Natural killer cell (primary cell): ENCODE measurements around the gene SELENOH. TPM values are rescaled to one million over a fixed set of nuclear protein-coding genes. Genes with fewer than 3 reads are reported as not detected.

Experiments used
- ATAC-seq, 3 donors: fragments of 150-1000 bp in 2 of 3; fragments of 200-7000 bp in 1 of 3; cut with Tn5 transposase; 1 replicate in 1 of 3; 2 replicates in 2 of 3; pipeline ENCODE4 v1.10.0; 2021; ENCODE audit warnings: mild to moderate bottlenecking in 2 of 3, moderate library complexity in 2 of 3
- DNase-seq, 2 donors: peaks; one replicate each; pipeline versions ENCODE4 v3.0.0 to v3.0.0-alpha.2; 2013 to 2021; ENCODE audit warnings: mixed read lengths in 1 of 2
- H3K27ac ChIP-seq: one replicate; pipeline ENCODE4 v1.5.1; 2013; ENCODE audit warnings: mild to moderate bottlenecking, low read length
- H3K27me3 ChIP-seq: one replicate; pipeline ENCODE4 v1.6.1; 2013; ENCODE audit warnings: low read length; ENCODE audit not compliant: control insufficient read depth, insufficient read depth
- H3K36me3 ChIP-seq: one replicate; pipeline ENCODE4 v1.6.1; 2013; ENCODE audit warnings: low read length; ENCODE audit not compliant: control insufficient read depth, insufficient read depth
- H3K4me1 ChIP-seq: one replicate; pipeline ENCODE4 v1.6.1; 2013; ENCODE audit warnings: low read length; ENCODE audit not compliant: control insufficient read depth, insufficient read depth
- H3K4me3 ChIP-seq: one replicate; pipeline ENCODE4 v1.5.1; 2013; ENCODE audit warnings: low read length
- H3K9me3 ChIP-seq: one replicate; pipeline ENCODE4 v1.6.1; 2013; ENCODE audit warnings: low read length; ENCODE audit not compliant: control insufficient read depth, insufficient read depth
- H3K27ac Mint-ChIP-seq, 2 donors: one replicate each; pipeline ENCODE4 v1.8.0; 2022; ENCODE audit warnings: mild to moderate bottlenecking in 2 of 2, mixed read lengths in 2 of 2, moderate library complexity in 1 of 2
- H3K27me3 Mint-ChIP-seq, 2 donors: one replicate each; pipeline ENCODE4 v1.8.0; 2022; ENCODE audit warnings: low read depth in 2 of 2, mixed read lengths in 2 of 2
- H3K36me3 Mint-ChIP-seq: one replicate; pipeline ENCODE4 v1.8.0; 2022; ENCODE audit warnings: mixed read lengths
- H3K4me1 Mint-ChIP-seq, 2 donors: one replicate each; pipeline ENCODE4 v1.8.0; 2022; ENCODE audit warnings: mixed read lengths in 2 of 2
- H3K4me3 Mint-ChIP-seq: one replicate; pipeline ENCODE4 v1.8.0; 2022; ENCODE audit warnings: mild to moderate bottlenecking, moderate library complexity, mixed read lengths
- H3K9me3 Mint-ChIP-seq, 2 donors: one replicate each; pipeline ENCODE4 v1.8.0; 2022; ENCODE audit warnings: mixed read lengths in 2 of 2
- CTCF ChIP-seq: fragments of 200-600 bp; IDR thresholded peaks from one replicate; pipeline ENCODE4 v1.8.0; 2022; ENCODE audit warnings: antibody characterized with exemption
- WGBS: methylation state at CpG from one replicate; pipeline ENCODE4 v1.1.7; 2013; ENCODE audit warnings: missing lambda C conversion rate; ENCODE audit not compliant: insufficient coverage; 5-methylcytosine and 5-hydroxymethylcytosine counted together
- intact Hi-C: fragments of 100-400 bp; cut with micrococcal nuclease; formaldehyde crosslinking; loops from one replicate; pipeline ENCODE4 v1.14.2; 2022
- total RNA-seq, 4 donors: library from RNA; stranded (reverse); fragments of 120-200 nt in 1 of 4; gene quantifications; one replicate each; pipeline versions ENCODE4 v1.2.3 to v1.2.4, GENCODE V29; 2013 to 2022

The SELENOH gene
- total RNA-seq, 3 donors from 2014 or later (not counting 1 experiment from before 2014, with no cell fraction given), result 55.3 to 83.3 (median 61.0) TPM

- intact Hi-C loops, result no loop called here
- no peaks in the 10 kb centered on the region for H3K9me3 ChIP-seq
- H3K27me3 Mint-ChIP-seq, result no peaks in the 10 kb centered on the region
- no peaks in the 10 kb centered on the region for H3K36me3 ChIP-seq
- no peaks in the 10 kb centered on the region for H3K27me3 ChIP-seq
- H3K36me3 Mint-ChIP-seq, result no peaks in the 10 kb centered on the region
- no peak for DNase-seq
- no peak for ATAC-seq
- no peak for TF ChIP-seq CTCF
- WGBS, result 87% methylated on average over 1 of the region's 3 CpGs
- H3K4me3 Mint-ChIP-seq, result no peak overlapping the region
- no peaks in the 10 kb centered on the region for H3K4me1 Mint-ChIP-seq
- H3K4me3 ChIP-seq, result no peak overlapping the region
- H3K9me3 Mint-ChIP-seq, result no peaks in the 10 kb centered on the region
- H3K27ac ChIP-seq, result no peak overlapping the region
- no peaks in the 10 kb centered on the region for H3K4me1 ChIP-seq
- no peak overlapping the region for H3K27ac Mint-ChIP-seq
Measured at GRCh38 chr11:57771365-57771764, 30.1 kb downstream of the SELENOH start.

GRCh38 chr11:57772562-57772961 is 31.3 kb downstream of the SELENOH start:
- no peak overlapping the region for H3K4me3 Mint-ChIP-seq
- WGBS, result 89% methylated on average over 4 of the region's 4 CpGs

GRCh38 chr11:57773026-57773598 is 31.8 kb downstream of the SELENOH start:
- Mint-ChIP-seq H3K4me1 (no peaks in the 10 kb centered on the region), H3K27ac (no peak overlapping the region), H3K36me3 (no peaks in the 10 kb centered on the region), H3K27me3 (no peaks in the 10 kb centered on the region), H3K4me3 (no peak overlapping the region), H3K9me3 (no peaks in the 10 kb centered on the region)
- Histone ChIP-seq H3K4me3 (no peak overlapping the region), H3K9me3 (no peaks in the 10 kb centered on the region), H3K27ac (no peak overlapping the region), H3K4me1 (no peaks in the 10 kb centered on the region), H3K36me3 (no peaks in the 10 kb centered on the region), H3K27me3 (no peaks in the 10 kb centered on the region)
- ATAC-seq (no peak), DNase-seq (no peak)
- intact Hi-C loops, result no loop called here
- WGBS, result 87% methylated on average over 4 of the region's 5 CpGs
- TF ChIP-seq CTCF, result no peak

More at GRCh38 chr11:57772562-57772961, 31.3 kb downstream of the SELENOH start:
- ATAC-seq, result no peak
- H3K9me3 Mint-ChIP-seq, result no peaks in the 10 kb centered on the region
- H3K4me1 ChIP-seq, result no peaks in the 10 kb centered on the region
- H3K36me3 ChIP-seq, result no peaks in the 10 kb centered on the region
- no peak overlapping the region for H3K27ac Mint-ChIP-seq
- no peak overlapping the region for H3K27ac ChIP-seq
- no peaks in the 10 kb centered on the region for H3K27me3 ChIP-seq
- DNase-seq, result no peak
- no peak for TF ChIP-seq CTCF
- H3K9me3 ChIP-seq, result no peaks in the 10 kb centered on the region
- no peaks in the 10 kb centered on the region for H3K27me3 Mint-ChIP-seq
- no peaks in the 10 kb centered on the region for H3K36me3 Mint-ChIP-seq
- intact Hi-C loops, result no loop called here
- no peak overlapping the region for H3K4me3 ChIP-seq
- no peaks in the 10 kb centered on the region for H3K4me1 Mint-ChIP-seq

- no peak overlapping the region for H3K27ac ChIP-seq
Measured at GRCh38 chr11:57775491-57775890, 34.2 kb downstream of the SELENOH start.

More at GRCh38 chr11:57775491-57775890, 34.2 kb downstream of the SELENOH start:
- DNase-seq, result no peak
- H3K9me3 Mint-ChIP-seq, result no peaks in the 10 kb centered on the region
- no peak for TF ChIP-seq CTCF
- no peaks in the 10 kb centered on the region for H3K36me3 ChIP-seq
- no peaks in the 10 kb centered on the region for H3K4me1 ChIP-seq
- intact Hi-C loops, result no loop called here
- H3K27me3 ChIP-seq, result no peaks in the 10 kb centered on the region
- ATAC-seq, result no peak
- H3K27me3 Mint-ChIP-seq, result no peaks in the 10 kb centered on the region
- no peaks in the 10 kb centered on the region for H3K36me3 Mint-ChIP-seq
- H3K4me3 ChIP-seq, result no peak overlapping the region
- H3K9me3 ChIP-seq, result no peaks in the 10 kb centered on the region
- no peak overlapping the region for H3K27ac Mint-ChIP-seq
- WGBS, result 89% methylated on average over 2 of the region's 5 CpGs
- no peak overlapping the region for H3K4me3 Mint-ChIP-seq
- H3K4me1 Mint-ChIP-seq, result no peaks in the 10 kb centered on the region
